Jurkat, Clone E6-1 (cell line): ENCODE measurements around the gene CCL18.
"Not testable (repeated sequence)": the region's sequence is repeated elsewhere in the genome, so short reads cannot be mapped to it uniquely, and the experiment has no call there.

ENCODE experiments used
- DNase-seq: peaks from one replicate; pipeline ENCODE4 v3.0.0-alpha.2; 2011; ENCODE audit warnings: low read depth, low spot score
- H3K4me3 ChIP-seq: 2 replicates; pipeline ENCODE4 v1.5.1; 2011; ENCODE audit warnings: mild to moderate bottlenecking, low read length, control low read depth, moderate library complexity

The CCL18 gene

DNA sequence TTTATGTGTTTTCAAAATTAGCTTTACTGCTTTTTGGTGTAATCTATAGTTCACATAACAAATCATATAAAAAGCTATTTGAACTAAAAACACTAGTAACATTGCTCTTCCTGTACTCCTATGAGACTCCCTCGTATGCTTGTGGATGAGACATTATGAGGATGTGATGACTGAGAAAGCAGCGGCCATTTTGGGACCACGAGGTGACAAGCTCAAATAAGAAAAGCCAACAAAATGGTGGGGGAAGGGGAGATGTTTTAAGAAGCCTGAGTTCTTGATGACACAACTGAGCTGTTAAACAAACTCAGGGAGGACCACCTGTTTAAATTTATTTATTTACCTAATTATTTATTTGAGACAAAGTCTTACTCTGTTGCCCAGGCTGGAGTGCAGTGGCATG, 4.5 kb downstream of the CCL18 start:
- H3K4me3 ChIP-seq: no peak overlapping the region
- peak; percentile 18 for DNase-seq

DNA sequence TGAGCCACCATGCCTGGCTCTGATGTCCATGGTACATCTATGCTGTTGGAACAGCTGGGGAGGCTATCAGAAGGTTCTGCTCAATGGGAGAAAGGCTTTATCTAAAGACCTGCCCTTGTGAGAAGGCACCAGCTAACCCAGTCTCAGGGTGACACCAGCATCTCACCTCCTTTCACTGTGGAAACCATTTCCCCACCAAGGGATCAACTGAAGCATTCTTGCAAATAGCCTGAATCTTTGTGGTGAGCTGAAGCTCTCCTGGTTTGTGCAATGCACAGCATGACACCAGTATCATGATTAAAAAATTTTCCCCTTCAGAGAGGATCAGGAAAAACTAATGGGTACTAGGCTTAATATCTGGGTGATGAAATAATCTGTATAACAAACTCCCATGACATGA, 5.1 kb downstream of the CCL18 start:
- DNase-seq: no peak
- no peak overlapping the region for H3K4me3 ChIP-seq

DNA sequence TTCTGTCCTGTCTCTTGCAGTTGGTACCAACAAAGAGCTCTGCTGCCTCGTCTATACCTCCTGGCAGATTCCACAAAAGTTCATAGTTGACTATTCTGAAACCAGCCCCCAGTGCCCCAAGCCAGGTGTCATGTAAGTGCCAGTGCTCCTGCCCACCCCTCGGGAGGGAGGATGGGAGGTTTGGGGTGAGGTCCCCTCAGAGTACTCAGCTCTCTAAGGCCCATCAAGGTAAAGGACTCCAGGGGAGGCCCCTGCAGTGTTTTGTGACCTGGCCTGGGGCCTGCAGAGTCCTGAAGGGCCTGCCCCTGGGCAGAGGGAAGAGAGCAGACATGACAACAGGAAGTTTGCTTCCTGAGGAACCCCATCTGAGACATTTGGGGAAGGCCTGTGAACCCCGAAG, 6.4 kb downstream of the CCL18 start:
- no peak overlapping the region for H3K4me3 ChIP-seq
- no peak for DNase-seq

DNA sequence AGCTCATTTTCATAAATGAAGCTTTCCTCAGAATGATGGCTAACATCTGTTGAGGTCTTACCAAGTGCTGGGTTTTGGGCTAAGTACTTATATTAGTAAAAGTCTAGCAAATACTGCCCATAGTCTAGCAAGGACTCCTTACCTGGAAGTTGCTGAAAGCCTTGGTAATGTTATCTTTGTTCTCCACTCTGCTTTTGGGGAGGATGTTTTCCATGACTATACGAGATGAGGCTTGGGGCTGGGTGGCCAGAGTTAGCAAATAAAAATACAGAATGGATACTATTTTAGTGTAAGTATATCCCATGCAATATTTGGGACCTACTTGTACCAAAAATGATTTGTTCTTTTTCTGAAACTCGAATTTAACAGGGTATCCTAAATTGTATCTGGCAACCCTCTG, 7.7 kb downstream of the CCL18 start:
- no peak overlapping the region for H3K4me3 ChIP-seq
- no peak for DNase-seq

DNA sequence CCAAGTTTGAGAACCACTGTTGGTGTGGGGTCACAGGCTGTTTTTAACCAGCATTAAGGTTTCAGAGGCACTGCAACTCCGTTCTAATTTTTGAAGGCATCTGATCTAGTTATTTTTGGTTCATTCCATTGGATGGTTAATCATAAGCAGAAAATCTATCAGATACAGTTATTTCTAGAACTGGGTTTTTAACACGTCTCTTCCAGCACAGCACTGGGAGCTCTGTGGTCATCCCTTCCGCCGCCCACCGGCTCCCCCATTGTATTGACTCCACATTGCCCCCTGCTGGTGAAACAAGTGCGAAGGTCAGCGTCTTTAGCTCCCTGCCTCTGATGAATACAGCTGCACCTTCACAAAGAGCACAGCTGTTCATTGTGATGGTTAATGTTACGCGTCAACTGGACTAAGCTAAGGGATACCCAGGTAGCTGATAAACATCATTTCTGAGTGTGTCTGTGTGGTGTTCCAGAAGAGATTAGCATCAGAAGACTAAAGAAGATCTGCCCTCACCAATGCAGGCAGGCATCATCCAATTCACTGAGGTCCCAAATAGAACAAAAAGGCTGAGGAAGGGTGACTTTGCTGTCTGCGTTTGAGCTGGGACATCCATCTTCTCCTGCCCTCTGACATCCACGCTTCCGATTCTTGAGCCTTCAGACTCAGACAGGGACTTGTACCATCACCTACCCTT, 8.5 kb downstream of the CCL18 start:
- DNase-seq: peak; percentile 28
- no peak overlapping the region for H3K4me3 ChIP-seq

DNA sequence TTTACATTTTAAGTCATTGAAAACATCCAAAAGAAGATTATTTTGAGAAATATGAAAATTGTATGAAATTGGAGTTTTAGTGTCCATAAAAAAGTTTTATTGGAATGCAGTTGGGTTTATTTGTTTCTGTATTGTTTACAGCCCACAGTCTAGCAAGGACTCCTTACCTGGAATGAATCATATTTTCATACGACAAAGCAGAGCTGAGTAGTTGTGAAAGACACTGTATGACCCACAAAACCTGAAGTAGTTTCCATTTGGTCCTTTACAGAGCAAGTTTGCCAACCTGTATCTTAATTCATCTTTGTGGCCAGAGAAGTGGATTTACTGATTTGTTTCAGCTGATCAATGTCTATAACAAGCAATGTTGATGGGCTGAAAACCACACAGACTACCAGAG, 10.3 kb downstream of the CCL18 start:
- no peak overlapping the region for H3K4me3 ChIP-seq
- no peak for DNase-seq

DNA sequence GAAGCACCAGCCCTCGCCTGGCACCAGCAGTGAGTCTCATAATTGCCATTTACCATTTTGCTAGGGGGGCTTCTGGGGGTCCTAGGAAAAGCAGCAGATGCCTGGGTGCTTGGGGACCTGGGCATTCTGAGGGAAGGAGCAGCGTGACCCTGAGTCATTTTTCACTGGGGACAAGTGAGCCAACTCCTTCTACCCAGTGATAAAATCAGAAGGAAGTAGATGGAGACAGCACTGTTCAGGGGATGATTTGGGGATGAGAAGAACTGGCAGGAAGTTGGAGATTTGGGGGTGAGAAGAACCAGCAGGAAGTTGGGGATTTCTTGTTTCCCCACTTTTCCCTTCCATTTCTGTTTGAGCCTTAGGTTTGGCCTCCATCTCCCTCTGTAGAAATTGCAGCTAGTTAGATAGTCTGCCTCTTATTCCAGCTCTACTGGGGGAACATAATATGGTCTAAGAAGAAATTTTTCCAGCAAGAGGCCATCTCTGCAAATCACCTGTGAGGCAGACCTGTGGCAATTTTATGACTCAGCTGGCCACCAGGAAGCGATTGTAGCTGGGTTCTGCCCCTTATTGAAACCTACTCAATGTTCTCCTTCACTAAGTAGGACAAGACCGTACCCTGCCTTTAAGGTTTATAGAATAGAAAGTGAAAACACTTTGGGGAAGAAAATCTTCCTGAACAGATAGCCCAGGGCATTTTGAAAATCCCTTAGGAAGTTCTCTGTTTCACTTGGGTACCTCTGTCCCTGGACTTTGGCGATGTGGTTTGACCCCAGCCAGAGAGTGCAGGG, 17.8 kb downstream of the CCL18 start:
- H3K4me3 ChIP-seq, DNase-seq: not testable (repeated sequence)

DNA sequence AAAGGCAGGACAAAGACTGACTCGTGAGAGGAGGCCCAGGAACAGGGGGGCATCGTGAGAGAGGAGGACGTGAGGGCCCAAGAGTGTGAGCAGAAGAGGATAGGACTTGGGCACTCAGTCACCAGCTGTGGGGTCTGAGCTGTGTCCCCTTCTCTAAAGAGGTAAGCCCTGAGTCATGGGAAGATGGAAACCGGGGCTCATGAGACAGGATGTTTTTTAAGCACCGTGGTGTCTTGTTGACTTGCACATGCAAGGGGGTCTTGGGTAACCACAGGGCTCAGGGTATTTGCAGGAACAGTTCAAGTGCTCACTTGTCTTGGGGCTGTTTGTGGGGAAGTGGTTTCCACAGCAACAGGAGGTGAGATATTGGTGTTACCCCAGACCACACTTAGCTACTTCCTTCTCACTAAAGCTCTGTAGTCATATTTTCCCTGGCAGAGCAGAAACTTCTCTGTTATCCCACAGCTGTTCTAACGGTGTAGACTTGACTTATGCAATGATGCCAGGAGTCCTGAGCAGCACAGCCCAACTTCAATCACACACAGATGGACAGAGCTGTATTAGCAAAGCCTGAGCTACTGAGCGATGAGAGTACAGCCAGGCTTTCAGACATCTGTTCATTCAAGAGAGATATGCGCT, 18.5 kb downstream of the CCL18 start:
- H3K4me3 ChIP-seq: not testable (repeated sequence)
- DNase-seq: peak; percentile 88

DNA sequence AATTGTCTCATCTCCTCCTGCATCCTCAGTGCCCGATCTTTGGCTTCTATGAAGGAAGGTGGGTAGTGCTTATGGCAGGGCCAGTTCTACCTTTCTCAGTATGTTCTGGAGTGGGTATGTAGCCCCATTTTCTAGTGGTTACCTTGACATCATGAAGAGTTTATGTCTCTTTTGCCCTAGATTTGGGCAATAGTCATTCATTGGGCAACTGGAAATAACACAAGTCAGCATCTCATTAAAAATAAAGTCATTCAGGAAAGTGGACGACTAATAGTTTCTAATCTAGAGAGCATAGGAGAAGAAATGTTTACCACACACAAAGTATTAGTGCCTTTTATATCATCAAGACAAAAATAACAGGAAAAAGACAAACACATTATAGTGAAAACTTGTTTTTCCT, 19.6 kb downstream of the CCL18 start:
- H3K4me3 ChIP-seq: not testable (repeated sequence)

DNA sequence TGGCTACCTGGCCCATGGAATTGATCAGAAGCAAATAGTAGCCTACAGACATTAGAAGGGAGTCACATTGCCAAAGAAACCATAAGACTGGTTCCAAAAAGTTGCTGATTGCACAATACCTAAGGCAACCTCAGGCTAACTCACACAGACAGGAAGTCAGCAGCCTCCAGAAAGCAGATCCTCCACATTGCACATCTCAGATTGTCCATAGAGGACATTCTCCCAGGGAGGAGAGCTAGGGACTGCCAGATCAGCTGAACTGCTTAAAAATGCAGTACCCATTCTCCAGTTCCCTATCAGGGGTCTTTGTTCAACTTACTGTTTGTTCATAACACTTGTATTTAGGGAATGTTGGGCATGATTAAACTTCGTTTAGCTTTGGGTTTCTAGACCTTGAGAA, 21.7 kb downstream of the CCL18 start:
- peak; percentile 8 for DNase-seq
- H3K4me3 ChIP-seq: no peak overlapping the region

More for the DNA sequence above, 19.6 kb downstream of the CCL18 start:
- DNase-seq: not testable (repeated sequence)

DNA sequence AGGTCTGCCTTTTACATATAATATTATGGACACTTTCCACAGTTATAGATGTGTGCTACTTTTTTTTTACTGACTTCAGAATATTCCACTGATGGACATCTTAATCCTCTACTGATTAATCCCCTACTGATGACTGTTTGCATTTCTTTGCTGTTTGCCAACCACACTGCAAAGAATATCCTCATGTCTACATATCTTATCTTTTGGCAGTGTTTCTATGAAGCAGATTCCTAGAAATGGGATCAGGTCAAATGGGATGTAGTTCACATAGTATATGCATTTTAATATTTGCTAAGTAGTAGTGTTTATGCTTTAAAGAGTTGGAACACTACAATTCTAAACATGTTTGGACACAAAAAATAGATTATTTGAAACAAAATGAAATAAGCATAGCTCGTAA, 22.7 kb downstream of the CCL18 start:
- no peak overlapping the region for H3K4me3 ChIP-seq
- no peak for DNase-seq

DNA sequence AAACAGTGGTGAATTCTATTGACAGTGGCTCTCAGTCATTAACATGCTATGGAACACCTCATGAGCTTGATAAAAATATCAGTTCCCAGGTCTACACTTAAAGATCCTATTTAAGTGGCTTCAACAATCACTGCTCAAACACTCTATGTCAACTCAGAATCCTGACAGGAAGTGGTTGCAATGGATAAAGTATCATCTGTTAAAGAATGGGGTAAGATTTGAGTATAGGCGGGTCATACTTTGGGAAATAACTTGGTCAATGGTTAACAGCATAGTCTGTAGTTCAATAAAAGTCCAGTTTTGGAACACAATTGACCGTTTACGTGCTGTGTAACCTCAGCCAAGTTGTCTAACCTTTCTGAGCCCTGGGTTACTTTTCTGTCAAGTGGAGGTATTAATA, 23.4 kb downstream of the CCL18 start:
- not testable (repeated sequence) for H3K4me3 ChIP-seq, DNase-seq

DNA sequence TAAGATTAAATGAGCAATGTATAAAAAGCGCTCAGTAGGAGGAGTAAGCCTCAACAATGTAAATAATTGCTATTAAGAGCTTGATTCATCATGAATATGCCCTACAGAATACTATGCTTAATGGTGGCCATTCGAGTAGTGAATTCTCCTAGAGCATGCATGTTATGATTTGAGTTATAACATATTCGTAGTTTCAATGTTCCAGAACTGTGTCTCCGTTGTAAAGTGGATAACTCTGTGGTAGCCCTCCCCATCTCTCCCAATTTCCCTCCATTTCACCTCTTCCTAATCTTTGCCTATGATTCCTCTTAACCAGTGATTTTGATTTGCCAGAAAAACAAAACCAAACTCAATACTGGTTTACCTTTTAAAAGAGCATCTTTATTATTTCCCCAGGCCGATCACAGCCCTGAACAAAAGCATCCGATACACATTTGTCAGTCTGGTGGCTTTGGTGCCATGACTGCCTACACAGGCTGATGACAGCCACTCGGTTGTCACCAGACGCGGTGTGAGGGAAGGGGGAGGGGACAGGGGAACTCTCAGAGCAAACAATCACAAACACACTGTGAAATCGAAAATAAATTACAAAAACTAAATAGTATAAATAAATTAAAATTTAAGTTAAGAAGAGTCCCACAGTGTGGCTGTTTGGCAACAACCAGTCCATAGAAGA, 24.0 kb downstream of the CCL18 start:
- not testable (repeated sequence) for DNase-seq, H3K4me3 ChIP-seq

DNA sequence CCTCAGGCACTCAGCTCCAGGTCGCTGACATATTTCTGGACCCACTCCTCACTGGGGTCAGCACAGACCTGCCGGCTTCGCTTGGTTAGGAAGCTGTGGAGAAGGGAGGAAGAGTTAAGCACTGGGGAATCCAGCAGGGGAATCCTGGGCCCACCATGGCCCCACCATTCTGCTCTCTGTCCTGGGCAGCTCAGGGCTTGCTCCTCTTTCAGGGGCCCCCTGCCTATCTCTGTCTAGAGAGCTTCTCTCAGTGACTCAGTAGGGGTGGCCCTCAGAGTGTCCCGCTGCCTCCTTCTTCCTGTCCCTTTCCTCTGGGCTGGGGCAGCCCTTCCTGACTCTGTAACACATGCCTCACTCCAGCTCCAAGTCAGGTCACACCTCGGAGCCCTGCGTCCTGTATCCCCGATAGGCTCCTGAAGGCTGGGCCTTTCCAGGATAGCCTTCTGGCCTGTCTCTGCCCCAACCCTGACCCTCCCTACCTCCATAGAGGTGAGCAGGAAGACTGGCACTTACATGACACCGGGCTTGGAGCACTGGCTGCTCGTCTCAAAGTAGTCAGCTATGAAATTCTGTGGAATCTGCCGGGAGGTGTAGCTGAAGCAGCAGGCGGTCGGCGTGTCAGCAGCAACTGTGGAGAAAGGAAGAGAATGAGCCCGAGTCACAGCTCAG, 24.7 kb downstream of the CCL18 start:
- no peak overlapping the region for H3K4me3 ChIP-seq

DNA sequence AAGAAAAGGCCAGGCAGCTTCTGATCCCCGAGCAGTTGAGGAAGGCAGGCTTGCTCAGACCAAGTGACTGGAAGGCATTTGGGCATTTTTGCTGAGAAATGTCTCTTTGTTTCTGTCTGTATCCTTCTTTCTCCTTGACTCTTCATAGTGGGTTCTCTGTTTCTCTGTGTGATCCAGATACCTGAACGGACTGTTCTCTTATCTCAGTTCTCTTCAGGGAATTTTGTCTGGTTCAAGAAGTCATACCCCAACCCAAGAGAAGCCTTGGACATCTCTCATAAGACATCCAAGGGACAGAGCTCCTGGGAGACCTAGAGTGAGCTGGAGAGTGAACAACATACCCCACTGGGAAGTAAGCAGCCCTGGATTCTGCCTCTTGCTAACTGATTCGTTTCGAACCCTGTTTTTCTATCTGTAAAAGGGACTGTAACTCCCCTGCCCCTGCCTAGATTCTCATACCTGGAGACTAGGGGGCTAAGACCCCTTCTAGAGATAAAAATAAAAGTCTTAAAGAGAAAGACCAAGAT, 25.3 kb downstream of the CCL18 start:
- DNase-seq: no peak
- H3K4me3 ChIP-seq: no peak overlapping the region

More for the DNA sequence above, 24.7 kb downstream of the CCL18 start:
- DNase-seq: no peak

DNA sequence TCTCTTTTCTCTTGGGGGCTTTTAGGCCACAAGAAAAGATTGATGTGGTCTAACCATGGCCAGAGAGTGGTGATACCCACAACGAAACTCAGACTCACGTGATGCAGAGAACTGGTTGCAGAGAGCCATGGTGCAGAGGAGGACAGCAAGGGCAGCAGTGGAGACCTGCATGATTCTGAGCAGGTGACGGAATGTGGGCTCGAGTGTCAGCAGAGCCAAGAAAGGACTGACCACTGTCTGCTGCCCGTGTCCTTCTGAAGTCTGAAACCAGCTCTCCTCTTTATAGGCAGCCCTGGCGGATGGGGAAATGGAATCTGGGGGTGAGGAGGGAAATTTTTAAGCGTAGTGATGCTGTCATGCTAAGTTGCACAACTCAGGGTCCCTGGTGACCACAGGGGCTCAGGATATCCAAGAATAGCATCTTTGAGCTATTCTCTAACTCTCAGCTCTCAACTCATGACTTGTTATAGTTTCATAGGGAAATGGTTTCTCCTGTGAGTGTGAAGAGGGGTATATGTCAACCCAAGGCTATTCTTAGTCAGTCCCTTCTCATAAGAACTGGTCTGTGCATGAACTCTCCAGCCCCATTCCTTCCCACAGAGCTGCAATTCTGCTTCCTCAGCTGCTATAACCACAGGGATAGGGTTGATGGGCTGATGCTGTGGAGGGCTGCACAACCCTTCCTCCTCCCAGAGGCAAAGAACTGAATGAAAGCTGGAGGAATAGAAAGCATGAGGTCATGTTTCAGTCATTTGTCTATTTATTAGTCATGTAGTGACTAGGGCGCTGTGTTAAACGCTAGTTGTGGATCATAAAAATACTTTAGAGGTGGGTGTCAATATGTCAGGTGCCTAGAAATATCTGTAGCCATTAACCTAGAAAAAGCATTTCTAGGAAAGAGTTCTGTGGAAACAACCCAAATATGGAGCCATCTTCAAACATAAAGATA, 26.1 kb downstream of the CCL18 start, which contains the start of gene CCL3:
Gene CCL3 (minus strand): TSS at position 256 of the 949 bp plus-strand sequence. CDS start 85 bp downstream, at position 171.
- no peak within 1 kb of the TSS for H3K4me3 ChIP-seq
- no peak for DNase-seq

DNA sequence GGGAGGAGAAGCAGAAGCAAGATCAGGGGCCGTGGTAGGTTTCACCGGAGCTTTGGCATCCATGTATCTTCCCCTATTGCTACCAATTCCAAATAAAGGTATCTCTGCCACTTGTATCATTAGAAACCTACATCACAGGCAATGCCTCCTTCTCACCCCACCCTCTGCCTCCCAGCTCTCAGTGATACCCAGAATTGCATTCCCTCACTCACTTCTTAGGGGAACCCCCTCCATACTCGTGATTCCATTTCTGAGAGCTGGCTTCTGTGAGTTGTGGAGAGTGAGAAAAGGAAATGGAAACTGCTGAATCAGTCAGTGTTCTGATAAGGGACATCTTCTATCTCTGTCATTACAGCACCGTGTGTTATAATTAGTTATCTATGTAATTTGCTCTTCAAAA, 28.2 kb downstream of the CCL18 start:
- no peak for DNase-seq
- H3K4me3 ChIP-seq: no peak overlapping the region

DNA sequence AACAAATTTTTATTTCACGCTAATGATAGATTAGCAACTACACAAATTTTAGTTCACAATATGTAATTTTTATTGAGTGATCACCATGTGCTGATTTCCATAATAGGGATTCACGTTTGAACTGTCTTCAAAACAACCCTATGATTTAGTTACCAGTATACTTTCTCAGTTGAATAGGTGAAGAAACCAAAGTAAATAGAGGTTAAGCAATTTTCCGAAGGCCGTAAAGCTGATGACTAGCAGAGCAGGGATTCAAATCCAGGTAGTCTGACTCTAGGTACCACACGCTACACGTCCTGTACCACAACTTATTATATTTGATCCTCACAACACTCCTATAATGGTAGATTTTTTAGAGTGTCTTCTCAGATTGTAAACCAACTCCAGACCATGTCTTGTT, 28.6 kb downstream of the CCL18 start:
- not testable (repeated sequence) for H3K4me3 ChIP-seq, DNase-seq
